ENCODE data around the gene MSI2. TPM values are rescaled to one million over a fixed set of nuclear protein-coding genes. Genes with fewer than 3 reads are reported as not detected.

The MSI2 gene
- total and polyA plus RNA-seq, 8 donors: 35.0 to 49.5 (median 47.5) TPM

- H3K36me3 ChIP-seq: no peaks in the 10 kb centered on the region
- H3K4me3 ChIP-seq: no peak overlapping the region
- H3K27me3 ChIP-seq: no peaks in the 10 kb centered on the region
- peaks cover 0 to 22% of the 10 kb centered on the region in 2 donors for H3K9me3 ChIP-seq
- no peaks in the 10 kb centered on the region for H3K4me1 ChIP-seq
- intact Hi-C loops (cut with DNase I): no loop called here
- H3K27ac ChIP-seq: no peak overlapping the region
- ATAC-seq (no peak), DNase-seq (no peak)
- TF ChIP-seq CTCF (IDR thresholded peaks at IDR 0.05): no peak
Observed at GRCh38 chr17:57389473-57389872, 133.2 kb downstream of the MSI2 start.

GRCh38 chr17:57391076-57391825, 134.9 kb downstream of the MSI2 start:
- H3K36me3 ChIP-seq: no peaks in the 10 kb centered on the region
- no peak for TF ChIP-seq CTCF (IDR thresholded peaks at IDR 0.05)
- peaks cover 0 to 22% of the 10 kb centered on the region in 2 donors for H3K9me3 ChIP-seq
- no peak overlapping the region for H3K4me3 ChIP-seq
- H3K4me1 ChIP-seq: no peaks in the 10 kb centered on the region
- H3K27ac ChIP-seq: no peak overlapping the region
- DNase-seq (no peak), ATAC-seq (no peak)
- H3K27me3 ChIP-seq: no peaks in the 10 kb centered on the region
- intact Hi-C loops (cut with DNase I): no loop called here

- TF ChIP-seq CTCF (IDR thresholded peaks at IDR 0.05): no peak
- Histone ChIP-seq H3K27me3 (no peaks in the 10 kb centered on the region), H3K27ac (no peak overlapping the region), H3K4me1 (no peaks in the 10 kb centered on the region), H3K4me3 (no peak overlapping the region), H3K9me3 (peaks cover 0 to 18% of the 10 kb centered on the region in 2 donors), H3K36me3 (no peaks in the 10 kb centered on the region)
- intact Hi-C loops (cut with DNase I): no loop called here
- ATAC-seq (no peak), DNase-seq (no peak)
Observed at GRCh38 chr17:57391857-57392471, 135.6 kb downstream of the MSI2 start.

- DNase-seq (no peak), ATAC-seq (no peak)
- H3K27ac ChIP-seq: no peak overlapping the region
- no peaks in the 10 kb centered on the region for H3K36me3 ChIP-seq
- peaks cover 0 to 7% of the 10 kb centered on the region in 2 donors for H3K9me3 ChIP-seq
- intact Hi-C loops (cut with DNase I): no loop called here
- TF ChIP-seq CTCF (IDR thresholded peaks at IDR 0.05): no peak
- H3K4me1 ChIP-seq: no peaks in the 10 kb centered on the region
- no peak overlapping the region for H3K4me3 ChIP-seq
- H3K27me3 ChIP-seq: no peaks in the 10 kb centered on the region
Observed at GRCh38 chr17:57393368-57393767, 137.0 kb downstream of the MSI2 start.

- Histone ChIP-seq H3K4me1 (no peaks in the 10 kb centered on the region), H3K9me3 (peaks cover 0 to 7% of the 10 kb centered on the region in 2 donors), H3K36me3 (no peaks in the 10 kb centered on the region), H3K27me3 (no peaks in the 10 kb centered on the region), H3K27ac (no peak overlapping the region), H3K4me3 (no peak overlapping the region)
- intact Hi-C loops (cut with DNase I): no loop called here
- ATAC-seq: no peak
- DNase-seq: no peak
- no peak for TF ChIP-seq CTCF (IDR thresholded peaks at IDR 0.05)
Observed at GRCh38 chr17:57394375-57394774, 138.1 kb downstream of the MSI2 start.

Measured in left lung (tissue), 10 donors.